Liver (tissue), 3 donors: Measurements from ENCODE around the gene BSPRY.

Source experiments
- ATF3 ChIP-seq: IDR thresholded peaks from 2 replicates; pipeline ENCODE4 v1.6.1; 2016; ENCODE audit warnings: antibody characterized with exemption
- CTCF ChIP-seq: fragments of 150-350 bp; IDR thresholded peaks from 2 replicates; pipeline ENCODE4 v1.5.1; 2017; ENCODE audit warnings: improper control_type of control experiment, low read depth, low read length; ENCODE audit not compliant: missing input control
- HNF4A ChIP-seq, 2 donors: conservative IDR thresholded peaks; 2 replicates each; pipeline ENCODE4 v1.6.1; 2016; ENCODE audit warnings: antibody characterized with exemption in 2 of 2, mild to moderate bottlenecking in 2 of 2
- JUND ChIP-seq, 2 donors: IDR thresholded peaks; 2 replicates each; pipeline ENCODE4 v1.6.1; 2016; ENCODE audit warnings: antibody characterized with exemption in 2 of 2
- RAD21 ChIP-seq, 2 donors: IDR thresholded peaks; 2 replicates each; pipeline ENCODE4 v1.6.1; 2016; ENCODE audit warnings: antibody characterized with exemption in 2 of 2, mild to moderate bottlenecking in 2 of 2
- SP1 ChIP-seq: IDR thresholded peaks from 2 replicates; pipeline ENCODE4 v1.6.1; 2018; ENCODE audit warnings: antibody characterized with exemption, mild to moderate bottlenecking
- ZBTB33 ChIP-seq: IDR thresholded peaks from 2 replicates; pipeline ENCODE4 v1.6.1; 2016; ENCODE audit warnings: antibody characterized with exemption
- donor health status: healthy.
- donor health status: healthy.

GRCh38 chr9:113352411-113352810 is 3.1 kb downstream of the BSPRY start:
- no peak for TF ChIP-seq CTCF
- TF ChIP-seq RAD21 (IDR thresholded peaks at IDR 0.05), result no peak
- TF ChIP-seq ATF3, result no peak
- TF ChIP-seq JUND (IDR thresholded peaks at IDR 0.05), result no peak
- TF ChIP-seq SP1, result no peak
- TF ChIP-seq HNF4A (conservative IDR thresholded peaks at IDR 0.05), result no peak
- no peak for TF ChIP-seq ZBTB33
